Fibroblast of peridontal ligament (primary cell): Measurements from ENCODE around the gene MOGAT2.
"Not testable (repeated sequence)": the region's sequence is repeated elsewhere in the genome, so short reads cannot be mapped to it uniquely, and the experiment has no call there.

Experiments used
- DNase-seq: peaks from one replicate; pipeline ENCODE4 v3.0.0-alpha.2; 2010; ENCODE audit errors: extremely low read depth

Gene MOGAT2

GRCh38 chr11:75717608-75718418, at the start of gene MOGAT2:
TSS of gene MOGAT2 (plus strand) at chr11:75717838. CDS start at chr11:75717889, 51 bp downstream.
- DNase-seq: no peak

DNA sequence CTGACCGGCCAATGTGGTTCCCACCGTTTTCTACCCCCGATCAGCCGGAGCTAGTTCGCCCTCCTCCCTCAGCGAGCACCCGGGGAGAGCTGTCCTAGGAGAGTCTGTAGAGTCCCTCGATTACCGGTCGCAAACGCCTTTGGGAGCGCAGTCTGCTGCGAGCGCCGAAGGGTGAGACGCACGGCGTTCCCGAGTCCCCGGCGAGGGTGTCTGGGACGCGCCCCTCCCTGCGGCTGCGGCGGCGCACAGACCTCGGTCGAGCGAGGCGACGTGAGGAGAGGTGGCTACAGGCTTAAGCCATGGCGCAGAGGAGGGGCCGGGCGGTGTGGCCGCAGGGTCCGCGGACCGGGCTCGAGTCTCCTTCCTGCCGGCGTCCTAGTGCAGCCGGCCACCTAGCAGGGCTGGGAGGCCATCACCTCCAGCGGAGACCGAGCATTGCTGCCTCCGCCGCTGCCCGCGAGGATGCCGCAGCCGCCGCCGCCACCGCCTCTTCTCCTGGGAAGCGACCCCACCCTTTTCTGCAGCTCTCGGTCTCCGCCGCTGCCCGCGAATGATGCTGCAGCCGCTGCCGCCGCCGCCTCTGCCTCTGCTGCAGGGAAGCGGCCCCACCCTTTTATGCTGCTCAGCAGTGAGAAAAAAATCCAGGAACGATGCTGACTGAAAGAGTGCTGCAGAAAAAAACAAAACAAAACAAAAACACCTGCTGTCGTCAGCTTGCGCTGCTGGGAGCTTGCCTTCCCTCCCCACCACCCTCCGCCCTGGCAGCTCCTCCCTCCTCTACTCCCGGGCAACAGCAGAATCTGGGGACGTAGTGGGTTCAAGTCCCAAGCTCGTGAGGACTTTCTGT, 49.0 kb upstream of the MOGAT2 start, which contains the start of gene MAP6:
Gene MAP6, minus strand, starts transcription at position 588 of the 847 bp plus-strand sequence. CDS start 669 bp downstream, outside the sequence.
- DNase-seq: no peak

GRCh38 chr11:75673977-75674582, 43.6 kb upstream of the MOGAT2 start:
- peak; percentile 38 for DNase-seq

DNA sequence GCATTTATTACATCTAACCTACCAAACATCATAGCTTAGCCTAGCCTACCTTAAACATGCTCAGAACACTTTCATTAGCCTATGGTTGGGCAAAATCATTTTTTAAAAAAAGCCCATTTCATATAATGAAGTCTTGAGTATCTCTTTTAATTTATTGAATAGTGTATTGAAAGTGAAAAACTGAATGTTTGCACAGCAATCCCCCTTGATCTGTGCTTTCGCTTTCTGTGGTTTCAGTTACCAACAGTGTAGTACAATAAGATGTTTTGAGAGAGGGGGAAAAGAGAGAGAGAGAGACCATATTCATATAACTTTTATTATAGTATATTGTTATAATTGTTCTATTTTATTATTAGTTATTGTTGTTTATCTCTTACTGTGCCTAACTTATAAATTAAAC, 40.4 kb upstream of the MOGAT2 start:
- DNase-seq: no peak

DNA sequence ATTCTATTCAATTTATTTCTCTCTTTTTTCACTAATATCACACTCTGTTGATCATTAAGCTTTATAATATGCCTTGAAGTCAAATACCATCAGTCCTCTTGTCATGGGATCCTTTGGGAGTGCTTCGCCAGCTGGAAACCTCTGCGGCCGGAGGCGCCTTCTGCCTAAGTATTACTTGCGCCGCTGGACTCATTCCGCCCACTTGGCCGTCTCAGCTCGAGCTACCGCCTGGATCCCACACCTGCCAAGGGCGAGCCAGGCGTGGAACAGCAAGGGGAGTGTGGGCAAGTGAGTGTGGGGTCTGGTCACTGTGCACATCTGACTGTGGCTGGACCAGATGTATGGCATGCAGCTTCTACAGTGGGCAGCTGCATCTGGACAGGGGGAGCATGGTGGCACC, 39.7 kb upstream of the MOGAT2 start:
- DNase-seq: no peak

GRCh38 chr11:75678620-75679259, 38.9 kb upstream of the MOGAT2 start:
- no peak for DNase-seq

DNA sequence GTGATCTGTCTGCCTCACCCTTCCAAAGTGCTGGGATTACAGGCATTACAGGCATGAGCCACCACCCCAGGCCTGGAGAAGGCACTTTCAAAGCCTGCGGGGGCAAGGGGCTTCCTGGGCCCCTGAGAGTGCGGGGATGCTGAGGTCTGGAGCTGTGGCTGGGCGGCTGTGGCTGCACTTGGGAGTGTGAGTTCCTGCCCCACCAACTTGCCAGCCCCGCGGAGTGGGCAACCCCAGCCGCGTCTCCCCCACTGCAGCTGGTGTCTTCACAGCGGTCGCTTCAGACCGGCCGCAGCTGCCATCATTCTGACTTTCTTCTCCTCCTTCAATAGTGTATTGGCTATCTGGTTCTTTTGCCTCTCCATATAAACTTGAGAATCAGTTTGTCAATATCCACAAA, 38.1 kb upstream of the MOGAT2 start:
- DNase-seq: no peak

- not testable (repeated sequence) for DNase-seq
Observed at GRCh38 chr11:75683856-75684255, 33.8 kb upstream of the MOGAT2 start.

GRCh38 chr11:75689863-75690609, 27.6 kb upstream of the MOGAT2 start:
- DNase-seq: no peak

DNA sequence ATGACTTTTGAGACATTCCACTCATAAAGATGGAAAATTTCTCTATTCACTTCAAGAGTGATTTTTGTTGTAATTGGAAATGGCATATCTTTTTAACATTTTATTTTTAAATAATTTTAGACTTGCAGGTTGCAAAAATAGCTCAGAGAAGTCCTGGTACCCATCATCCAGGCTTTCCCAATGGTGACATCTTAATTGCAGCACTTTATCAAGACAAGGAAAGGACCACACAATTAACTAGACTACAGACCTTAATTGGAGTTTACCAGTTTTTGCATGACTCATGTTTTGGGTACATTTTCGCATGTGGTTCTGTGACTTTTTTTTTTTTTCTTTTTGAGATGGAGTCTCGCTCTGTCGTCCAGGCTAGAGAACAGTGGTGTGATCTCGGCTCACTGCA, 25.8 kb upstream of the MOGAT2 start:
- DNase-seq: no peak

- DNase-seq: no peak
Observed at GRCh38 chr11:75697906-75698581, 19.6 kb upstream of the MOGAT2 start.

DNA sequence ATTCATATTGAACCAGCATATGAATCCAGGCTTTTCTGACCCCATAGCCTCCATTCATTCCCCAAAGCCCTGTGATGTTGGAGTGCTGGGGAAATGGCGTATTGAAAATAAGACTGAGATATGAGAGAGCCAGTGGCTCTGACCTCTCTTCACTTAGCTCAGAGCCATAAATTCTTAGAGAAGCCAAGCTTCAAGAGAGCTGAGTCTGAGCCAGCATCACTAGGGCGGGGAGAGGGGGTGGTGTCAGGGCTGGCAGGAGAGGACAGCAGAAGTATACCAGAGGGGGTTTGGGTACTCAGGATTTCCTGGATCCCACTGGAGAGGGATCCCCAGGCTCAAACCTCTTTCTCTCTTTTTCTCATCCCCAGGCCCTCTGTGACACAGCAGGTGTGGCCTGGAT, 16.7 kb upstream of the MOGAT2 start:
- no peak for DNase-seq

DNA sequence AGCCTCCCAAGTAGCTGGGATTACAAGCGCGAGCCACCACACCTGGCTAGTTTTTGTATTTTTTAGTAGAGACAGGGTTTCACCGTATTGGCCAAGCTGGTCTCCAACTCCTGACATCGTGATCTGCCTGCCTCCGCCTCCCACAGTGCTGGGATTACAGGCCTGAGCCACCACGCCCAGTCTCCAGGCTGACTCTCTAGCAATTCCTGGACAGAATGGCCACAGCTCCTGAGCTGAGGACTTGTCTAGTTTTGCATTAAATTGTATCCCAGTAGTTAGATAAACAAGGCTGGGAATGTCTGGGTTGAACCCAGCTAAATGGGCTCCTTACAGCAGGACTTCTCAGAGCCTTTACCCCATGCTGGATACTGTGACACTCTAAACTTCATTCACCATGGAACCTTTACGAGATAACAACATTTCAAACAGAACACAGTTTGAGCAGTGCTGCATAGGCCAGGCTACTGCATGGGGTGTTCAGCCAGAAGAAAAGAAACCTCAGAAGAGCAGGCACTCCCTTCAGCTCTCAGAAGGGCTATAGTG, 13.9 kb upstream of the MOGAT2 start:
- DNase-seq: no peak

DNA sequence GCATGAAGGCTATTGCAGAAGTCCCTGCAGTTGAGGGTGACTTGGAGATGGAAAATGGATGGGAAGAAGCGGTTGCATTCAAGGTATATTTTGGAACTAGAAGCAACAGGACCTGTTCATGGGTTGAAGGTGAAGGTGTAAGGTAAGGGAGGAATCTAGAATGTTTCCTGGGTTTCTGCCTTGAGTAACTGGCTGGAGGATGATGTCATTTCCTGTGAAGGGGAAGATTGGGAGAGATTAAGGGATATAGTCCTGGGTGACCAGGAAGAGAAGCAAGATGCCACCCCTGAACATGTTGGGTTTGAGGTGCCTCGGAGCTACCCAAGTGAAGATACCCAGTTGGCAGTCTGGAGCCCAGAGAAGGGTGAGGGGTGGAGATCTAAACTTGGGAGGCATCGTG, 12.1 kb upstream of the MOGAT2 start:
- no peak for DNase-seq

GRCh38 chr11:75706260-75706729, 11.3 kb upstream of the MOGAT2 start:
- peak; percentile 69 for DNase-seq

GRCh38 chr11:75714211-75714610, 3.4 kb upstream of the MOGAT2 start:
- DNase-seq: no peak

DNA sequence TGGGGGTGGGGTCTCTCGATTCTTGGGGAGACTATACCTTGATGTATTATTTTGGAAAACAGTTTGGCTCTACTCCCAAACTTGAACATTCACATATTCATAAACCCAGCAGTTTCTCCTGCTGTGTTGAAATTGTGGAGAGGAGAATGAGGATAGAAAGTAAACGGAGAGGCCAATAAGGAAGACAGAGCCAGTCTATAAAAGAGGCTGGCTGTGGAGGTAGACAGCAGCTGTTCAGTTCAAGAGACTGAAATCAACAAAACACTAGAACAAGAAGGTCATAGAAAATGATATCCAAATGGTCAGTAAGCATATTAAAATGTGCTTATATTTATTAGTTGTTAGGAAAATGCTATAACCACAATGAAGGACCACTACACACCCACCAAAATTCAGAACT, 1.9 kb upstream of the MOGAT2 start:
- no peak for DNase-seq

DNA sequence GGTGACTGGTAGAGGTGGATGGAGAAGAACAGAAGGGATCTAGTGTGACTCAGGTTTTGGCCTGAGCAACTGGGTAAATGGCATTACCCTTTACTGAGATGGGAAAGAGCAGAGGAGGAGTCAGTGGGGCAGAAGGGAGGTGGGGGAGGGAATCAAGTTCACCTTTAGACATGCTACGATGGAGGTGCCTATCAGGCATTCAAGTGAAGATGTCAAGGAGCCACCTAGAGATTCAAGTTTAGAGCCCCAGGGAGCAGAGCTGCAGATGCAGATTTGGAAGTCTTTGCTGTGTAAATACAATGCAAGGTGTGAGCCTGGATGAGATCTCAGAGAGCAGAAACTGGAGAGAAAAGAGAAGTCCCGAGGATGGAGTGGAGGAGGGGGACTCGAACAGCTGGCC, 979 bp upstream of the MOGAT2 start:
- DNase-seq: no peak

GRCh38 chr11:75718419-75719339, 1.0 kb downstream of the MOGAT2 start:
- DNase-seq: no peak
